ENCODE measurements around the gene TOX2.

Gene TOX2

GRCh38 chr20:44068316-44069201 lies 153.9 kb downstream of the TOX2 start:
- no peak for DNase-seq

DNA sequence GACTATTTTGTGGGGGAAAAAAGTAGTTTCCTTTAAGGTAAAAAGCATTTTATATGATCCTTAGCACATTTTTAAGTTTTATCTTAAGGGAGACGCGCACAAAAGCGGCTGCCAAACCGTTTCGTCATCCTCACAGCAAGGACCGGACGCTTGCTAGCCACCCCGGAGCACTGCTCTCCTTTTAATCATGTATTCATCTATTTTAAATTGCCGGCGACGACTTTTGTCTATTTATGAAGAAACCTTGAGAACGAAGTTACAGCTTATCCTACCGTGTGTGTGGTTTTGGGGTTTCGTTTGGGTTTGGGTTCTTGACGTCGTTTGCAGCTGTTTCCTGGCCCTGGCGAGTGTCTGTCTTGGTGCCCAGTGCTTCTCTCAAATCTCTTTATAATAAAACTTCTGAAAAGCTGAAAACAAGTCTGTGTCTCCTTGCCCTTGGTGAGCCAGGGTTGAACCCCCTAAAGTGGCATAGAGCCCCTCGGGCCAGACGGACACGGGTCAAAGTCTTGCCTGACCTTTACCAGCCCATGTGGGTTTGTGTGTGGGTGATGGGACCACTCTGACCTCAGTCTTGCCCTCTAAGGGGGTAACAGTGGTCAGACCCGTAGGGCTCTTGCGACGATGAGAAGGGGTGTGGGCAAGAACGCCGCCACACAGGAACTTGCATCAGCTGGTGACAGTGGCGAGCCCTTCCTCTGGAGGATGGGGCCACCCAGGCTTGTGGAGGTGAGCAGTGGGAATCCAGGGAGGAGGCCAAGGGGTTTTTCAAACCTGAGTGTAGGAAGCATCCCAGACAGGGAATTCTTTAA lies 154.8 kb downstream of the TOX2 start:
- DNase-seq: peak; percentile 40

GRCh38 chr20:44070139-44070900 lies 155.7 kb downstream of the TOX2 start:
- DNase-seq: peak; percentile 18

- no peak for DNase-seq
Observed at GRCh38 chr20:44071057-44071456, 156.4 kb downstream of the TOX2 start.

DNA sequence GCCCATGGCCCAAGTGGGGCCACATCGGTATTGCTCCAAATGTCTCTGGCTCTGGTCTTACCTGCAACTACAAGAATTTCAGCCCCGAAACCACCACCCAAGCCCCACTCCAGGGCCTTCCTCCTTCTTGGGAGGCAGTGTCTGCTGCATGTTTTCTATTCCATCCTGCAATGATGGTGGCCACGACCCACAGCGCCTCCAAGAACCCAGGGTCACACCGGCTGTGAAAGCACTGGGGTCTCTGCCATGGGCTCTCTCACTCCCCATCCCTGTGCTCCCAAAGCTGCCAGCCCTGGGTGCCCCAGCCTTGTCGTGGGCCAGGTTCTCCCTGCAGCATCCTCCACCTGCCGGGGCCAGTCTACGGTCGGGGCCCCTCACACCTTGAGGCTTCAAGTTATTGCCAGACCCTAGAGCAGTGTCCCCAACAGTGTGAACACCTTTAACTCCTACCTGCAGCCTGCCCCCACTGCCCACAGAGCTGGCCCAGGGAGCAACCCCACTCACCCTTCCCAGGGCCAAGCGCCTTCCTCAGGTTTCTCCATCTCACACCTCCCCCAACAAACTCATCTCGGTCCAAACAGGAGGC lies 157.0 kb downstream of the TOX2 start:
- no peak for DNase-seq

DNA sequence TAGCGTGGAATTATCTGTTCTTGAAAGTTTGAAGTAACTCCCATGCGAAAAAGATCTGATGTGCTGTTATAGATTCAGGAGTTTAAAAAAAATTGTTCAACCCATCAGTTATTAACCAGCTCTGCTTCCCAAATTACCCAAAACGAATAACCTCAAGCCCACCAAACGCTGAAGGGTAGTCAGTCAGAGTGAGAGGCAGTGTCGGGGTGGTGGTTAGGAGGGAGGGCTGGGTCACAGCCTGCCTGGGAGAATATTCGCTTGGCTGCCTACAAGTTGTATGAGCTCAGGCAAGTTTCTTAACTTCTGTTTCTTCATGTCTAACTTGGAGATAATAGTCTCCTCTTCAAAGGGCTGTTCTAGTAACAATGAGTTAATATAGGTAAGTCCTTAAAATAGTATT lies 157.7 kb downstream of the TOX2 start:
- DNase-seq: no peak

GRCh38 chr20:44073011-44073674 lies 158.5 kb downstream of the TOX2 start:
- DNase-seq: no peak

- DNase-seq: no peak
Observed at GRCh38 chr20:44073675-44074071, 159.0 kb downstream of the TOX2 start.

DNA sequence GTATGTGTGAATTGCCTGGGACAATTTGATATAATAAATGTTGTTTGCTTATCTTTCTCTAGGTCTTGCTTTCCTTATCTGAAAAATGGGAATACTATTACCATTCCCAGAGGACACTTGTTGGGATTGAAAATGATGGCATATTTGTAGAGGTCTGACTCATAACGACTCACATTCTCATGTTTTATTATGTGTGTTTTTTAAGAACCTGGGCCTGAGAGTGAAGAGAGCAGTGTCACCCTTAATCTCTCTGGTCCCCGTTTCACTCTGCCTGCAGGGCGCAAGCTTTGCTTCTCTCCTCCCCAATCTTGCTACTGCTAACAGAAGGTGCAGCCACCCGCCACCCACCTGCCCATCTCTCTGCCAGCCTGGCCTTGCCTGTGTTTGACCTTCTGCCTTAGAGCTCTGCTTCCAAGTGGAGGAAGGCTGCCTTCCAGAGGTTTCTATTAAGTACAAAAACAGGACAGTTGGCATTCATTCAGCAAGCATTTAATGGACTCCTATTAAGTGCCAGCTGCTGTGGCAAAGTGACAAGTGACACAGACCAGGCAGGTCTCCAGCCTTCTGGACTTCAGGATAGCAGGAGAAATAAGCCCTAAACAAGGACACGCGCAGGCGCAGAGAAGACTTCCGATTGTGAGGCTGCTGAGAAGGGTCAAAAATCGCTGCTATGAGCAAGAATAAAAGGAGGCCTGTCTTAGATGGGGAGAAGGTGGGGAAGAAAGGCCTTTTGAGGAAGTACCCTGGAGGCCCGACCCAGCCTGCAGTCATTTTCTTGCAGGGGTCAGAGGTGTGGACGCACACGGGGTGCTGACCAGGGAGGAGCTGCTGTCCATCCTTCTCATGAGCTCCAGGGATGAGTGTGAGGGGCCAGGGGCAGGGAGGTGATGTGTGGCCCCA lies 159.8 kb downstream of the TOX2 start:
- no peak for DNase-seq

- DNase-seq: no peak
Observed at GRCh38 chr20:44075191-44075949, 160.7 kb downstream of the TOX2 start.

DNA sequence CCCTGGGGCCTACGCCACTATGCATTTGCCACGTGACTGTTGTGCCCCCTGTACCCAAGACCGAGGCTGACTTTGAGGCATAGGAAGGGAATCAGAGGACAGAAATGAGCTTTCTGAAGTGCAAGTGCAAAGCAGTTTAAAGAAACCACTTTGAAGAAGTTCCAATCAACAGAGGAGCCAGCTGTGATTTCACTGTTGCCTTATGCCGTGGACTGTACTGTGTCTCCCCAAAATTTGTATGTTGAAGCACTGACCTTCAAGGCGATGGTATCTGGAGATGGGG lies 161.2 kb downstream of the TOX2 start:
- no peak for DNase-seq

- no peak for DNase-seq
Observed at GRCh38 chr20:44079291-44079690, 164.6 kb downstream of the TOX2 start.

- DNase-seq: no peak
Observed at GRCh38 chr20:44080064-44080463, 165.4 kb downstream of the TOX2 start.

GRCh38 chr20:44080646-44081267 lies 166.1 kb downstream of the TOX2 start:
- DNase-seq: peak; percentile 65

GRCh38 chr20:44081476-44081875 lies 166.8 kb downstream of the TOX2 start:
- DNase-seq: no peak

- no peak for DNase-seq
Observed at GRCh38 chr20:44081888-44082287, 167.2 kb downstream of the TOX2 start.

DNA sequence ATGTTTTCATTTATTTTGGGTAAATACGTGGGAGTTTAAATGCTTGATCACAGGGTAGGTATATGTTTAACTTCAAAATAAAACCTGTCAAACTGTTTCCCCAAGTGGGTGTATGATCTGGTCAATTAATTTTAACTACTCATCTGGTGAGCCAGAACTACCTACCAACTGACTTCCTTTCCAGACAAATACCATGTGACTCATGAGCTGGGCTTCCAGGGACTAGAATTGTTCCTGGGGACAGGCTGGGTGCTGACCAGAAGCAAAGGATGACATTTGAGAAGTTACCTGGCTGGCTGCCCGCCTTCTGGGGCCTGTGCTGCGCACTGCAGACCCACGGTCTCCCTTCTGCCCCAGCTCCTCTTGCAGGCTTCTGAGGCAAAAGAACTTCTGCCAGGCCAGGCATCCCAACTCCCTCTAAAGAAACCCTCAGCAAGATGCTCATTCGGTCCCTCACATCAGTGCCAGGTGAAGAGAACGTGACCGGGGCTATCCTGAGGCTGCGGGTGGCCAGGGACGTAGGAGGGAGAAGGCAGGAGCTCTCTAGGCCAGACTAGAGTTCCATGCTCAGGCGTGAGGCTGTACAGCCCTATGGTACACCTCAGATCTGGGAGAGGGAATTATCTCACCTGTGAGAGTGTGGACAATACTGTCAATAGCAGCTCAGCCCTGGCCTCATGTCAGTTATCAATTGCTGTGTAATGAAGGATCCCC lies 168.7 kb downstream of the TOX2 start:
- DNase-seq: no peak

GRCh38 chr20:44084439-44084838 lies 169.8 kb downstream of the TOX2 start:
- no peak for DNase-seq

DNA sequence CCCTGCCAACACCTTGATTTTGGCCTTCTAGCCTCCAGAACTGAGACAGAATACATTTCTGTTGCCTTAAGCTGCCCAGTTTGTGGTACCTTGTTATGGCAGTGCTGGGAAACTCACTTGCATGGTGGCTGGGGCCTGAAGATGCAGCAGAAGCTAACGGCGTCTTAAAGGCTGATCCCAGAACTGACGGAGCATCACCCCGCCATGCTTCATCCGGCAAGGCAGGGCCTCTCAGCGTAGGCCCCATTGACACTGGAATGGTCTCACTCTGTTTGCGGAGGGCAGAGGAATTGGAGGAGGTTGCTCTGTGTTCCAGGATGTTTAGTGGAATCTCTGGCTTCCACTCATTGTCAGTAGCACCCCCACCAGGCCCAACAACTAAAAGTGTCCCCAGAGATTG lies 170.2 kb downstream of the TOX2 start:
- no peak for DNase-seq
